GM12864 (cell line): Measurements from ENCODE around the gene LENG8.
"Not testable (repeated sequence)": the region's sequence is repeated elsewhere in the genome, so short reads cannot be mapped to it uniquely, and the experiment has no call there.

Experiments
- DNase-seq: peaks from one replicate; pipeline ENCODE4 v3.0.0-alpha.2; 2011; ENCODE audit warnings: low read depth
- H3K4me3 ChIP-seq: 2 replicates; pipeline ENCODE4 v1.5.1; 2011; ENCODE audit warnings: mild to moderate bottlenecking, low read depth, low read length, control low read depth
- TF ChIP-seq, protein P1 (sequence below): IDR thresholded peaks from 2 replicates; pipeline ENCODE4 v1.5.1; 2011; ENCODE audit warnings: low read depth, mild to moderate bottlenecking, moderate library complexity, low read length, control low read depth, inconsistent platforms; ENCODE audit errors: missing control alignments

The LENG8 gene

DNA sequence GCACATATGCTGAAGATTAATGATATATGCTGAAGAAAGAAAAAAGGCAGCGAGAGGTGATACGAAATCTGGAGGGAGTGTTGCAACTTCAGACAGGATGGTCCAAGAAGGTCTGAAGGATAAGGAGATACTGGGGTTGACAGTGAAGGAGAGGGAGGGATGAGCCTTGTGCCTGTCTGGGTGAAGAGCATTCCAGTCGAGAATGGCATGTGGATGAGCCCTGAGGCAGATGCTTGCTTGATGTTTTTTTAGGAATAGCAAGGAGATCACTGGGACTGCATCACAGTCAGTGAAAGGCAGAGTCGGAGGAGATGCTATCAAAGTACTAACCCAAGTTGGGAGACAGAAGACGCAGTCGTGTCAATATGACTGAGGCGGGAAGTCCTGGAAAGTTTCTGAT lies 40.3 kb downstream of the LENG8 start:
- TF ChIP-seq, protein P1, sequence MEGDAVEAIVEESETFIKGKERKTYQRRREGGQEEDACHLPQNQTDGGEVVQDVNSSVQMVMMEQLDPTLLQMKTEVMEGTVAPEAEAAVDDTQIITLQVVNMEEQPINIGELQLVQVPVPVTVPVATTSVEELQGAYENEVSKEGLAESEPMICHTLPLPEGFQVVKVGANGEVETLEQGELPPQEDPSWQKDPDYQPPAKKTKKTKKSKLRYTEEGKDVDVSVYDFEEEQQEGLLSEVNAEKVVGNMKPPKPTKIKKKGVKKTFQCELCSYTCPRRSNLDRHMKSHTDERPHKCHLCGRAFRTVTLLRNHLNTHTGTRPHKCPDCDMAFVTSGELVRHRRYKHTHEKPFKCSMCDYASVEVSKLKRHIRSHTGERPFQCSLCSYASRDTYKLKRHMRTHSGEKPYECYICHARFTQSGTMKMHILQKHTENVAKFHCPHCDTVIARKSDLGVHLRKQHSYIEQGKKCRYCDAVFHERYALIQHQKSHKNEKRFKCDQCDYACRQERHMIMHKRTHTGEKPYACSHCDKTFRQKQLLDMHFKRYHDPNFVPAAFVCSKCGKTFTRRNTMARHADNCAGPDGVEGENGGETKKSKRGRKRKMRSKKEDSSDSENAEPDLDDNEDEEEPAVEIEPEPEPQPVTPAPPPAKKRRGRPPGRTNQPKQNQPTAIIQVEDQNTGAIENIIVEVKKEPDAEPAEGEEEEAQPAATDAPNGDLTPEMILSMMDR = no peak
- no peak overlapping the region for H3K4me3 ChIP-seq
- no peak for DNase-seq

DNA sequence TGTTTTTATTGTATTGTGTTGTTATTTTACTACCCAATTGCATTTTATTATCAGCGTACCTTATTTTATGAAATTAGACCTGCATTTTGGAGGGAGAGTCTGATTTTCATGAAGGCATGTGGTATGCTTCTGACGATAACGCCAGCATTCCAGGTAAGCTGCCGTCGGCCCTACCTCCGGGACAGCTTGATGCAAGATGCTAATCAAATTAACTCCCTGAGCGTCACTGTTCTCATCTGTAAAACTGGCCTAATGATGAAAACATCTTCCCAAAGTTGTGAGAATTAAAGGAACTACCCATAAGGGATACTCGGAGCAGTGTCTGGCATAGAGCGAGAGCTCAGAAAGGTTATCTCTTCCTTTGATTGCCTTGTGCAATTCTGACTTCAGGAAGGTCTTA lies 40.8 kb downstream of the LENG8 start:
- TF ChIP-seq, protein P1 = no peak
- no peak overlapping the region for H3K4me3 ChIP-seq
- DNase-seq = no peak

DNA sequence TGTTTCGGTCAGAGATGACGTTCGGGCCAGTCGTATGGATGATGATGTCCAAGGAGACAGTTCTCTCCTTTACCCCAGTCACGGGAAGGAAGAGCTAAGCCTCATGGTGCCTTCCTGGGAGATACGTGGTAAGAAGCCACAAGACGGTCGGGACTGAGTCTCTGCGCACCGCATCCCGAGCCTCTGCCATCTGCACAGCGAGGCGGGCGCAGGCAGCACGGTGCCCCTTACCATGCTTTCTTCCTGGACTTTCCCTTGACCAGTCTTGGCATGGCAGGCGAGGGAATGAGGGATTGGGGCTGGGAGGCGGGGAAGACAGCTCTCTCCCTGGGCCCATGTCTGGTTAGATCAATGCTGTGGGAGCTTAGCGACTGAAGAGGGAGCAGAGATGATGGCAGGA lies 43.6 kb downstream of the LENG8 start:
- TF ChIP-seq, protein P1 = no peak
- no peak overlapping the region for H3K4me3 ChIP-seq
- DNase-seq = no peak

DNA sequence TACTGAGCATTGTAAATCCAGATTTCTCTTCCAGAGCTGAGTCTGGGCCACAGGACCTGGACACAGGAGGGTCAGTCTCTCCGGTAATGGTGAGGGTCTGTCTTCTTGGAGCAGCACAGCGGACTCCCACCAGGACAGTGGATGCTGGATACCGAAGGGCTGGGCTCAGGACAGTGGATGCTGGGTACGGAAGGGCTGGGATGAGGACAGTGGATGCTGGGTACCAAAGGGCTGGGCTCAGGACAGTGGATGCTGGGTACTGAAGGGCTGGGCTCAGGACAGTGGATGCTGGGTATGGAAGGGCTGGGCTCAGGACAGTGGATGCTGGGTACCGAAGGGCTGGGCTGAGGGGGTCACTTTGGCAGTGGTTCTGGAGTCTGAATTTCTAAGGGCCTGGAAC lies 44.1 kb downstream of the LENG8 start:
- not testable (repeated sequence) for DNase-seq, H3K4me3 ChIP-seq

DNA sequence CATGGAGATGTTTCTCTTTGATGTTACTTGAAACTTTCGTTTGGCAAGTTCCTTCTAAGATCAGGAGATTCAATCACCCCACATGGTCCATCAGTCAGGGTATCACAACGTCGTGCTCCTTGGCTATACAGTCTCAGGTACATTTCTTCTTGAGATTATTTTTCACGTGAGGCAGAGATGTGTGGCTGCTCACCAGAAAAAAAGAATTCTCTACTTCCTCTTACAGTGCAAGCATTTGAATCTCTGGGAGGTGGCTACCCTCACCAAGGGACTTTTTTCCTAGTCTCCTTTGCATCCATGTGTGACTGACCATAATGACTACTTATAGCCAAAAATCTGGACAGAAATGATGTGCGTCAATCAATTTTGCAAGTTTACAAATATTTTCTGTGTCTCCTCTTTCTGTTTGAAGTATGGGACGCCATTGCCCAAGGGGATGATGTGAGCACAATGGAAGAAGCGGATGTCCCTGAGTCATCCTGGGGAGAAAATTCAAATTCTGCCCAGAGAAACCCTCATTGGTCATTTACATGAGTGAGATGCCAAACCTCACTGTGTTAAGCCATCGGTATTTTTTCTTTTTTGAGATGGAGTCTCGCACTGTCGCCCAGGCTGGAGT lies 45.1 kb downstream of the LENG8 start:
- no peak for DNase-seq
- H3K4me3 ChIP-seq = no peak overlapping the region
- TF ChIP-seq, protein P1 = no peak

DNA sequence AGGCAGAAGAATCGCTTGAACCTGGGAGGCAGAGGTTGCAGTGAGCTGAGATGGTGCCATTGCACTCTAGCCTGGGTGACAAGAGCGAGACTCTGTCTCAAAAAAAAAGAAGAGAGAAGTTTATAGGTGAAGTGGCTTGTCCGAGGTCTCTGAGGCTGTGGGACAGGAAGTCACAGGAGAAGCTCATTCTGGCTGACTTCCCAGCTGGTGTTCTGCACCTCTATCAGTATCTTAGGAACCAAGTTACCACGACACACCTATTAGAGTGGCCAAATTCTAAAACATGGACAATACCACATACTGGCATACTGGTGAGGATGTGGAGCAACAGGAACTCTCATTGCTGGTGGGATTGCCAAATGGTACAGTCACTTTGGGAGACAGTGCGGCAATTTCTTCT lies 46.3 kb downstream of the LENG8 start:
- DNase-seq, H3K4me3 ChIP-seq: not testable (repeated sequence)

DNA sequence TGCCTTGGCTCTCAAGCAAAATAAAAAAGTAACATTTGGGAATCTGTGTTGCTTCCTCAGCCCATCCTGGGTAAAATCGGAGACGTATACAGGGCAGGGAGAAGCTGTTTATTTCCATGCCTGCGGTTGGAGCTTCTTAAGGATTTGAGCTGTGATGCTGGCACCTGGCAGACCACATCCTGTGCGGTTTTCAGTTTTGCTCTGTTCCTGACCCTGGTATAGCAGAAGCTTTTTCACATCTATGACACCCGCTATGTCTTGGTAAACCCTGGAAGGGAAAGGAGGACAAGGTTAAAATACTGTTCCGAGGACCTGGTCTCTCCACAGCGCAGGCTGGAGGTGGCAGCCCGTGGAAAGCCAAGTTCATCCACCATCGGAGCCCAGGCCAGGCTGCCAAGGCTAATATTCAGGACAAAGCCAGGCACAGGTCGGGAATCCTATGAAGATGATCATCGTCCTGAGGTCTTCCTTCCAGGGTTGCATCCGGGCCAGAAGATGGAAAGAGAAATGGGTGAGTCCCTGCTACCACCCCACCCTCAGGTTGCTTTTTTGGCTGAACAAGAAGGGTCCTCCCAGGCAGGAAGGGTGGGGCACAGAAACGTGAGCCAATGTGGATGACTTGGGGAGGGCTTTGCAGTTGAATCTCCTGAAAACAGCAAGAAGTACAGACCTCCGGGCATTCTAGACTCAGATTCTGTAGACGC lies 48.9 kb downstream of the LENG8 start:
- DNase-seq, H3K4me3 ChIP-seq: not testable (repeated sequence)

DNA sequence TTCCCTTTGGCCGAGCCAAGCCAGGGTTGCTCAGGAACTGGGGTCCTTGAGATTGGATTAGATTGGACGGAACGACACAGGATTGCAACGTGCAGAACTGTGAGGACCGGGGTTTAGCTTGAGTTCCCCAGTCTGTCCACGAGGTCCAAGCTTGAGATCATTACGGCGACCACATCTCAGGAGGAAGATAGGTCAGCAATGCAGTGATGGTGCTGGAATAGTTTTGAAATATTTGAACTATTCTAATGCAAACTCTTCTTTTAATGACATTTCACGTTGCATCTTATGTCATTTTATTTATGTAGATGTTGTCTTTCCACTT lies 49.4 kb downstream of the LENG8 start:
- H3K4me3 ChIP-seq = not testable (repeated sequence)

DNA sequence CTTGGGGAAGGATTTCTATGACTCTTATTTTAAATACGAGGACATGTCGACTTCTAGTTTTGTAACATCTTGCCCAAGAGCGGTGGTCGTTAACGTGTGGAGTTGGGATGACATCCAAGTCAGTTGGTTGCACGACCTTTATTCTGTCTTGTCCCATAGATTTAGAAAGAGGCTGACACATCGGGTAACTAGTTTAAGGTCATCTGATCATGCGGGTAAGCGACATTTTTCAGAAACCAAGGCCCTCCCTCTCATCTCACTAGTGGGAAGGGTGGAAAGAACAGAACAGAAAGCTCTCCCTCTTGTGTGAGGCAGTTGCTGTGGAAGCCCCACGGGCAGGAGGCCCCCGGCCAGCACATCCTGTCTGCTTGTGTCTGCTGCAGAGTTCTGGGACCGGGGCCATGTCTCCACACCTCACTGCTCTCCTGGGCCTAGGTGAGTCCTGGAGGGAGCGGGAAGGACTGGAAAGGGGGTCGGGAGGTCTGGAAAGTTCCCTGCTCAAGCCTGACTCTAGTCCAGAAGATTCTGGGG lies 53.6 kb downstream of the LENG8 start, which contains the start of gene LAIR2:
TSS of gene LAIR2 (plus strand) at position 314 of the 531 bp plus-strand sequence. CDS start at position 402, 88 bp downstream.
- no peak within 1 kb of the TSS for H3K4me3 ChIP-seq
- DNase-seq = no peak
- TF ChIP-seq, protein P1 = no peak

More for the DNA sequence above, 49.4 kb downstream of the LENG8 start:
- not testable (repeated sequence) for DNase-seq

DNA sequence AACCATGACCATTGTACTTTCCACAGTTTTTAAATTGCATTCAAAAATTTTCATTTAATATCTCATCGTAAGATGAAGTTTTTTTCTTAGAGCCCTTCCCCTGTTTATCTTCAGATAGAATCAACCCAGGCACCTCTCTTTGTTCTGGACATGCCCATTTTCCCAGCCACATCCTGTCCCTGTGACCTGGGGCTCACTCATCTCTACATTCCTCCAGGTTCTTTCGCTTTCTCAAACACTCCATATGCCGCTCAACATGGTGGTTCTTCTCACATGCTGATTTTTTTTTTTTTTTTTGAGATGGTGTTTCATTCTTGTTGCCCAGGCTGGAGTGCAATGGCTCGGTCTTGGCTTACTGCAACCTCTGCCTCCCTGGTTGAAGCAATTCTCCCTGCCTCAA lies 56.5 kb downstream of the LENG8 start:
- not testable (repeated sequence) for H3K4me3 ChIP-seq, DNase-seq
